SW480 (cell line): Measurements from ENCODE around the gene PDE4D.

Source experiments
- DNase-seq: peaks from one replicate; pipeline ENCODE4 v3.0.0-alpha.2; 2016; ENCODE audit warnings: low spot score

Gene PDE4D

DNA sequence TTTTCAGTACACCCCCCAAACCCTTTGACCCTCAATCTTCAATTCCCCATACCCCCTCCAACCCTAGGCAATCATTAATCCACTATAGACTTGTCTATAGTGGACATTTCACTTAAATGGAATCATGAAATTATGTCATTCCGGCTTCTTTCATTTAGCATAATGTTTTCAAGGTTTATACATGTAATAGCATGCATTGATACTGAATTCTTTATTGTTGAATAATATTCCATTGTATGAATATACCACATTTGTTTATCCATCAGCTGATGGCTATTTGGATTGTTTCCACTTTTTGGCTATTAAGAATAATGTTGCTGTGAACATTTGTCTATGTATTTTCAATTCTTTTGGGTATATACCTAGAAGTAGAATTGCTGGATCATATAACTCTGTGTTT lies 238.8 kb downstream of the PDE4D start:
- DNase-seq = no peak

DNA sequence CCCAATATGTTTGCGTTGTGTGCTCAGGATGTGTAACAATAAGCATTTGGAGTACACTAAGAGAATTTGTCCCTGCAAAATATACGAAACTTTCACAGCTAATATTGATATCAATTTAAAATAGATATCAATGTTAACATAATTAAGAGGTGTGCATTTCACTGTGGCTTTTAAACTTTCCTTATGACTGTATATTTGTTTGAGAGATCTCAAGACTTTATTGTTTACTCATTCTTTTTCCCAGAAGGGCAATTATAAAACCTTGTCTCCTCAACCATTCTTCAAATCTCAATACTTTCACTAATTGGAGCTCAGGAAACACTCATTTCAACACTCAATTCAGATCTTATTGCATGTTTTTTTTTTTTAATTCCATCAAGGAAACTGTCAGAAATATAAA lies 241.1 kb downstream of the PDE4D start:
- DNase-seq = no peak

DNA sequence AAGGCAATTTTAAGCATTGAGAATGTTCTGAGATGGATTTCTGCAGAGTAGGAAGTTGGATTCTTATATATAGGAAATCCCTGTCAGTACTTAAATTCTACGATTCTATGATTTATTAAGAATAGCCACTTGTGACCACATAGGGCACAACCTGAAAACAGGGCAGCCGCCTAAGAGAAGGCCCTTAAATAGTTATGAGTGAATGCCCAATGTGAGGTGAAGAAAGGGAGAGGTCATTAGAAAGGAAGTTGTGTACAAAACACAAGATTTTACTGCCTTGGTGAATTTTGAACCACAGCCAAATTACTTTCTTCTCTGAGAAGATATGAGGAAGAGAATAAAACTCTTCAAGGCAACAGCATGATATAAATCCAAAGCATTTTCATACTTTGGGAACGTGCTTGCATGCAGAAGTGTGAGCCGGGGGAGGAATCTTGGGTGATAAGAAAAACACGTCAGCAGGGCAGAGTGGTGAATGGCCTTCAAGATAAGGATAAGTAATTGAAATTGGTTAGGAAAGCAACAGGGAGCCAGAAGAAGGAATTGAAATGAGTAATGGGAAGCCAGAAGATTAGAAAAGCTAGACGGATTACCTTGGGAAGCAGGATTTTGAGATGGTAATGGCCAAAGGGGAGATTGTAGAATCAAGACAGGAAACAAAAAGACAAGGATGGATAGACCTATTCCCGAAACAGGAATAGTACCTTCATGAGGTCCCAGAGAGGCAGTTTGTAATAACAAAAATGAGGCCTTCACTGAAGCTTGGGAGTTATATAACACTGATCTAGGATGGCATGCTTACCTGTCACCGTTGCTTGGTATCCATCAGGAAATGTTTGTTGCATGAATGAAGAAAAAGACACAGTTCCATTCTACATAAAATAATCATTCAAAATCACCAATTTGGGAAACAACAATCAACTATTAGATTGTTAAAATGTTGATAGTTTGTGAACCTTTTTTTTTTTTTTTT lies 244.3 kb downstream of the PDE4D start:
- no peak for DNase-seq

DNA sequence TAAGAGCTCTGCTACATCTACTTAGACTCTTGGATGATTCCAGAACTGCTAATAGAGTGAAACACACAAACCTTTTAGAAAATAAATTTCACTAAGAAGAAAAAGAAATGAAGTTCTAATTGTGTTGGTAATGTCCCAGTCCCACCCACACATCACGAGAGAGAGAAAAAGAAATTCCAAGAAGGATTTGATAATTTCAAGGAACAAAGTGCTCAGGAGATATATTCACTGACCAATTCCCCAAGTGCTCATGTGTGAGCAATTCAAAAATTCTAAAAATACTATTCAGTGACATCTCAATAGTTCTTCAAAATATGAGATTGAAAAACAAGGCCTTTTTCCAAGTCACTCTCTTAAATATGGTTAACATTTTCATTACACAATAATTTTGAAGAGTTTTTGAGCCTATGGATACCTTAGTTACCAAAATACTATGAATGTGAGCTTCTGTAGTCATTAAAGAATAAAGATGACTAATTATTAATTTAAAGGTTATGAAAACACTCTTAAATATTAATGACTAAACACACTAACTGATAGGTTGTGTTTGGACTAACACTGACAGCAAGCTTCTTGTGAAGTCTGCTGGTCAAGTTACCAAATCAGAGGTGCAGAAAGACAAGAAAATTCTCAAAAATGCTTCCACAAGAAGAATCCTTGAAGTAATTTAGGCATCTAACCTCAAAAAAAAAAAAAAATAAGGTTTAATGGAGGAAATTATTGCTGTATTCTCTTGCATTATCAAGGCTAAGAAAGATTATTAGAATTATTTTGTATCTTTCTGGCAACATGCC lies 245.3 kb downstream of the PDE4D start:
- DNase-seq = no peak

DNA sequence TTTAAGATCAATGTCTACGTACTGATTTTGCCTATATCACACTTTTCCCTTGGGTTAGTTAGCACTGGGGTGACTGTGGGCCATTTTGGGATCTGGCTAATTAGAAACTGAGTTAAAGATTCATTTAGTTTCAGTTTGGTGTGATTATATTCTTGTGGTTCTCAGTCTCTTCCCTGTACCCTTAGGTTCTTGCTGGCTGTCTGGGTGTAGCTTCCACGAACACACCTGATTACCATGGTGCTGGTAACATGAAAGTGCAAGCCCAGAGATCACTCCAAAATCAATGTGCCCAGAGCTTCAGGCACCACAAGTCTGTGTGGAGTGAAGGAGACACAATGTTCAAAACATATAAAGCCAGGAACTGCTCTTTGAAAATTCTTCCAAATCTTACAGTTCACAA lies 248.1 kb downstream of the PDE4D start:
- DNase-seq = no peak

DNA sequence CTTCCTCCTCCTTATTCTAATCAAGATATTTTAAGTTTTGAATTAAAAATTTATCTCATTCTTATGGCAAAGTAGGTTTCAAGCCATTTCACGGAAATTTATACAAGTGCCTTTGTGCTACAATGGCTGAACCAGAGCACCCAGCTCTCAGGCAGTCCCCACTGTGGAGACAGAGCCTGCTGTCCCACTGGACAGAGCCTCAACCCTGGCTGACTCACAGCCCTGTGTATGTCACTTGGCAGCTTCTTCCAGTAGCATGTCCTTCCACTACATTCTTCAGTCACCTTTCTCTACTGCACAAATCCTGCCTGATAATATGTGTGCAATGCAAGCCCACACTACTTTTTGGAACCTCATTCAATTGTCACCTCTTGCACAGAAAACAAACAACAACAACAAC lies 253.1 kb downstream of the PDE4D start:
- DNase-seq = no peak

DNA sequence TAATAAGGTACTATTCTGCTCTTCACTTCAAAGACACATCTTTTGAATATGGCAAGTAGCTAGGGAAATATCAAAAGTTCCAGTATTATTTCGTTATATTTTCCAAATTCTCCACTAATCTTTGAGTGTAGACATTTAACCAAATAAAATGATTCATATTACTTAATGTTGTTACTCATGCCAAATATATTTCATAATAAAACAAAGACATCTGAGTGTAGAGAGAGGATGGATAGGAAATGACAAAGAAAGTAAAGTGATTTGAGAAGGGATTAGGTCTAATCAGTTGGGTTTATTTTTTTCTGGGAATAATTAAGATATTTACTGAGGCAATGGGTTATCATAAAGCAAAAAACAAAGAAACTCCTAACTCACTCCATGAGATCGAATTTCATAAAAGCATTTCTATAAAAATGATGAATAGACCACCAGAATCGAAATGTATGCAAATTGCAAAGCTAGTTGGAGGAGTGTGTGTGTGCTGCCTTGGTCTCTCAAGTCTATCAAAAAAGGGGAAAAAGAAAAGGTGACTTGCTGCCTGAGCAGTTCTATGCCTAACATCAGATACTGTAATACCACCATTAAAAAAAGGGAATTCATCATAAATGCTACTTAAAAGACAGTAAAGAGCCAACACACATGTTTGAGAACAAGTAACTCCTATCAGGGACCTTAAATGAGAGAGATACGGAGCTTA lies 255.5 kb downstream of the PDE4D start:
- no peak for DNase-seq

DNA sequence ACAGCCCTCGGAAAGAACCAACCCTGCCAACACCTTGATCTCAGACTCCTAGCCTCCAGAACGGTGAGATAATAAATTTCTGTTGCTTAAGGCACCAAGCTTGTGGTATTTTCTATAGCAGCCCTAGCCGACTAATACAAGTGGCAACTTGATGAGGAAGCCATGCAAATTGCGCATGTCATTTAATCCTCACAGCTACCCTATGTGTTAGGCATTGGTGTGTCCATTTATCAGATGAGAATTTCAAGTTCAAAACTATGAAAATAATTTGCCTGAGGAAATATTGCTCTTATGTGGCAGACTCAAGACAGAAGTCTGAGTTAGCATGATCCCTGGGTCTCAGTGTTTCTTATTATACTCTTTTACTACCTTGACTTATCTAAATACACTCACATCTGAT lies 264.0 kb downstream of the PDE4D start:
- DNase-seq = no peak

DNA sequence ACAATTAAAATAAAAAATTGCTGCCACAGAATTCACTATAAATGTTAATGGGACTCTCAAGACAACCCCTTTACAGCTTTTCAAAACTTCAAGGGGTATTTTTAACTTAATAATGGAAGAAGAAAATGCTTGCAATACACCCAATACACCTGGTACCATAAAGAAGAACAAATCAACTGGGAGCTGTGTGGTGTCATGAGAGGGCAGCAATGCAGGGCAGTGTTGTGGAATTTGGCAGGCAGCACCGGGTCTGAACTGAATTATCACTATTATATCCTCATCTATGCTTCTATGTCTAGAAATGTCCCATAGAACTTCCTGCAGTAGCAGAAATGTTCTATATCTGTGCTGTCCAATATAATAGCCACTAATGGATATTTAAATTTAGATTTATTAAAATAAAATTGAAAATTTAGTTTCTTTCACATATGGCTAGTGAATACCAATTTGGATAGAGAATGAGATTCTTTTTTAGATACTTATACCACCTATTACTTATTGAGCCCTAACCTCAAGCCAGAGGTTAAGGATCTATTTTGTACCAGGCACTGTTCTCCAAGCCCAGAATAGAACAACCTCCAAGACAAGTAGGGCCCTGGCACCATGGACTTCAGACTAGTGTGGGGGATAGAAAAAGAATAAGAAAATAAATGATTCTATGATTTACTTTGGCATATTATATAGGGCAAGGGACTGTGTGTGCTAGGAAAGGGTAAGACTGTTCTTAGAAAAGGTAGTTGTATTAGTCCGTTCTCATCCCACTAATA lies 265.3 kb downstream of the PDE4D start:
- DNase-seq = no peak

DNA sequence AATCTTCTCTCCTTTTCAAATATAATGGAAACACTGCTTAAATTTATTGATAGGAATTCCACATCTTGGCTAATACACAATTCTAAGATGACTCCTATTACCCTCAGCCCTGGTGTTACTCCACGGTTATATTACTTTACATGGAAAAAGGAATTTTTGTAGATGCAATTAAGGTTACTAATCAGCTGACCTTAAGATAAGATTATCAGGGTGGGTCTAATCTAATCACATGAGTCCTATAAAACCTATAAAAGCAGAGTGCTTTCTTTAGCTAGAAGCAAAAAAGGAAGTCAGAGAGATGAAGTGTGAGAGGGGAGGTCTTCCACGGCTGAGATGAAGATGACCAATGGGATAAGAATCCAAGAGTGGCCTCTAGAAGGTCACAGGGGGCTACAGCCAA lies 268.6 kb downstream of the PDE4D start:
- DNase-seq = no peak

DNA sequence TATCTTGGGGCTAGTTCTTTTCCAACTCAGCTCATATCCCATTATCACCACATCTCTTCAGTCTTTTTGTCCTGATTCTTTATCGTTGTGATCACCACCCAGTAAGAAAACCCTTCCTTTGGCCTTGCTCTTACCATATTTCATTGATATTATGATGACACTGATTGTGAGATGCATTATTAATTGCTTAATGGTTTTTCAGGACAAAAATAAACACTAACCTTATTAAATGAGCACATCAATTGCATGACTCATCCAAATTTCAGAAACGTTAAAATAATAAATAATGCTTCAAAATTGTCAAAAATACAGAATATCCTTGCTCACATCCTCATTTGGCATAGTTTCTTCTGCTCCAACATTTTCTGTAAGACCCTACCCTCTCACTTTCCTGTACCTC lies 270.7 kb downstream of the PDE4D start:
- DNase-seq = no peak

DNA sequence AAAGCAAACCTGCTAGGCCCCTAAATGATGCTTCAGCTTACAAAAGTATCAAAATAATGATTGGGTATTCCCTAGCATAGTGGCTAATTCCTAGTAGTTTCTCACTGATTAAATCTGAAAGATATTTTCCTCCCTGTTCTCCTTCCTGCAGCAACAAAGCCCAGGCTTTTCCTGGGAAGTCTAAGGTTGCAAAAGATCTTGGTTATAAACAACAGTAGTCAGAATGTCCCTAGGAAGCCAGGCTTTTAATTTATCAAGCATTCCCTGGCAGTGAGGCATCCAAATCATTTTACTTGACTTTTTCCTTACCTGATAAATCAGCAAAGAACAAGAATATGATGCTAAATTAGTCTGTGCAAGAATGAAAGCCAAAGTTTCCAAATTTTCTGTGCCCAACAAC lies 272.0 kb downstream of the PDE4D start:
- DNase-seq = no peak

DNA sequence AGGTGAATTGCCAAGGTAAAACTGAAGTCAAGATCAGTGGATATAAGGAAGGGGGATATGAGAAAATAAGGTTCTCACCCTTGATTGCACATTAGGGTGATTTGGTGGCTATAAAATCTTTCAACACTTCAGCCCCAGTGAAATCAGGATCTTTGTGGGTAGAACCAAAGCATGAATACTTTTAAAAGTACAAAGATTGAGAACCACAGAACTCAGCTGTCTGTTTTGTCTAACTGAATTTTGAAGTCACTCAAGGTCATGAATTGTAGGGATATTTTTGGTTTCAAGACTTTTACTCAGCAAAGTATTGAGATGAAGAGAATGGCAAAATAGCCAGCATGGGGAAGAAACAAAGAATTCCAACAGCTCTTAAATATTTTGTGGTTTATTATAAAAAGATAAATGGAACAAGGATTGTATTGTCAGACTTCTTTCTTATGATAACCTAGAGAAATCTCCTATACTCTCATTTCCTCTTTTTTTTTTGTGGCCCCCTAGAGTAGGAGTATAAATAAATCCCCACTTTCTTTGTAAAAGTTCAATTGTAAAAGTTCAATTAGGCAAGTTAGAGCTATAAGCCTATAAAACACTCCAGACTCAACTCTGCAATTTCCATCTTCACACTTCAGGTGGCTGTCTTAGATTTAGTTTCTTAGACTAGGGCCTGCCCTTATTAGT lies 272.9 kb downstream of the PDE4D start:
- DNase-seq = no peak

DNA sequence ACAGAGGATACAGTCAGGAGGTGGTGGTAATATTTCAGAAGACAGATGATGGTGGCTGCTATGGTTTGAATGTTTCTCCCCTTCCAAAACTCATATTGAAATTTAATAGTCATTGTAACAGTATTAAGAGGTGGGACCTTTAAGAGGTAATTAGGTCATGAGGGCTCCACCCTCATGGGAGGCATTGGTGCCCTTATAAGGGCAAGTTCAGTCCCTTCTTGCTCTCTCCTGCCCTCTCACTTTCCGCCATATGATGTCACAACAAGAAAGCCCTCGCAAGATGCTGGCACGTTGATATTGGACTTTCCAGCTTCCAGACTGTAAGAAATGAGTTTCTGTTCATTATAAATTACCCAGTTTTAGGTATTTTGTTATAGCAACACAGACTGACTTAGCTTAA lies 274.9 kb downstream of the PDE4D start:
- no peak for DNase-seq

DNA sequence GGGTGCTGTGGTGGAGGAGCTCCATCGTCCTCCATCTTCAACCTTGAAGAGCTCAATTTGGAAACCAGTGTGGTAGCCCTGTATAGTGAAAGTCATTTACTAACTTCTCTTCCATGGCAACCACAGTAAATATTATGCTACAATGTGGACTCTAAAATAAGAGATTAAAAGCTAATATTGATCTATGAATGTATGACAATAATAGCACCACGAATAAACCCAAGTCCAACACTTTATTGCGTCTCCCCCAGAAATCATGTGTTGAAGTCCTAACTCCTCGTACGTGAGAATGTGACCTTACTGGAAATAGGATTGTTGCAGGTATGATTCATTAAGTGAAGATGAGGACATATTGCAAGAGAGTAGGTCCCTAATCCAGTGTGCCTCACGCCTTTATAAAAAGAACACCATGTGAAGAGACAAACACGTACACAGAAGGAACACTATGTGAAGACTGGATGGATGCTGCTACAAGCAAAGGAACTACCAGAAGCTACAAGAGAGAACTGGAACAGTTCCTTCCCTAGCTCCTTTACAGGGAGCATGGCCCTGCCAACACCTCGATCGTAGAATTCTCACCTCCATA lies 276.2 kb downstream of the PDE4D start:
- no peak for DNase-seq

DNA sequence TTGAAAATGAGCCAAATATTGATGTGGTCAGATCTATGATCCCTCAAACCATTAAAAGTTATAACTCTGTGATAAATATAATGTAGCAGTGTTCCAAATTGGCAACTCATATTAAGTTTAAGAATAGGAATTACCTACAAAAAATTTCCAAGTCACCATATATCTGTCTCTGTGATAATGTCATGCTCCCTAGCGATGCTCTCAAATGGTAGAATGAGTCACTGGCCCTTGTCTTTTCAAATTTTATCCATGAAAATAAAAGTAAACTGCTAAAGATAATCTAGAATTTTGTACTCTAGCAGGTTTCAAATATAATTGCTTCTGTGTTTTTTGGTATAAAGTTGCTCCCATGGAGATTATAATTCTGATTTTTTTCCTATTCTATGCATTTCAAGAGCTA lies 277.1 kb downstream of the PDE4D start:
- DNase-seq = no peak

DNA sequence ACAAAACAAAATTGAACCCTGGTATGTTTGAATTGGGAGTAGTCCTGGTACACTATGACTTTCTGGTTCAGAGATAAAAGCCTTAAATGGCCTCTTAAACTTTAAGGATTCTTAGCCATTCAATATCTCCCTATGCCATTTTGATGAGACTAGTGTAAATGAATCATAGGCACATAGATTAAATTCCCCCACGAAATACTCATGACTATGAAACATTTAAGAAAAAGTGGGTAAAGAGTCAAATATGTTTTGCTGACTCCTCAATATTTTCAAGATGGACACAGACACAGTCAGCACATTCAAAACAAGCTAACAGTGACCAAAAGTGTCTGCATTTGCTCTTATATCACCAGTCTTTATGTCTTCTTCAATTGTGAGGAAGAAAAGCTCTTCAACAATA lies 278.3 kb downstream of the PDE4D start:
- no peak for DNase-seq

DNA sequence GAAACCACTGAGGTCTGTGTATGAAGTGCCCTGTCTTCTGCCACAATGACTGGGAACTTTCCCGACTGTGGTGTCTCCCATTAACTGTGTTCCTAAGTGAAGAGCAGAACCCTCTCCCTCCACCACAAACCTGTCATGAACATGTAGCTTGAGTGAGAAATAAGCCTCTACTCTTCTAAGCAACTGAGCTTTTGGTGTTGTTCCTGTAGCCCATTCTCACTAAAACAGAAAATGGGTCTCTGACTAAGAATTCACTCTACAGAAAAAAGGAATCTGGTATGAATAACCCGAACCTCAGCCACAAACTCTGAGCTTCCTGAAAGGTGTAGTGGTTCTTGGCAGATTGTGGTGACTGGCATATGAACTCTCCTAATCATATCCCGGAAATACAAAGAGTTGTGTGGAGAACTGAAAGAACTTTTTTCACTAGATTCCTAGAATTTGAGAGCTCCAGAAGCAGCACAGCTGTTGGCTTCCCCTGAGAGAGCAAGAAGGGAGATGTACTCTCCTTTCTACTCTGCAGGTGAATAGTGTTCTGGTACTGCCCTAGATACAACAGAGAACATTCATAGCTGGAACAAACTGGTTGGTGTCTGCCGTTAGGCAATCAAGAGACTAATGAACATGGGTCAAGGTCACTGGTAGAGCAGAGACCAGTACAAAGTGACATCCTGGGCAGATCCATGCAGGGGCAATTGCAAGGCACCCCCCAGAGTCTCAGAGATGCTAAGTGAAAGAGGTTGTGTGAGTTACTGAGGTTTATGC lies 283.8 kb downstream of the PDE4D start:
- DNase-seq = no peak

DNA sequence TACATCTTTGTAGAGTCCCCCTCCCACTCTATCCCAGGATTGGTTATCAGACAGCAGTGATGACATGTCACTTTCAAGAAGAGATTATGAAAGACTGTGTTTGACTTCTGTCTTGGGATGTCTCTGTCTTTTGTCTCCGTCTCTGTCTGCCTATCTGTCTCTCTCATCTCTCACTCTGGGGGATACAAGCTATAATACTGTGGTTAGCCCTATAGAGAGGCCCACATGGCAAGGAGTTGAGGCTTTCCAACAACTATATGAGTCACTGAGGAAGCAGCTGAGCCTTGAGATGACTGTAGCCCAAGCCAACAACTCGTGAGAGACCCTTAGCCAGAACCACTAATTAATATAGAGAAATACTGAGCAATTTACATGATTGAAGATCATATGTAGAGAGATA lies 284.8 kb downstream of the PDE4D start:
- no peak for DNase-seq

DNA sequence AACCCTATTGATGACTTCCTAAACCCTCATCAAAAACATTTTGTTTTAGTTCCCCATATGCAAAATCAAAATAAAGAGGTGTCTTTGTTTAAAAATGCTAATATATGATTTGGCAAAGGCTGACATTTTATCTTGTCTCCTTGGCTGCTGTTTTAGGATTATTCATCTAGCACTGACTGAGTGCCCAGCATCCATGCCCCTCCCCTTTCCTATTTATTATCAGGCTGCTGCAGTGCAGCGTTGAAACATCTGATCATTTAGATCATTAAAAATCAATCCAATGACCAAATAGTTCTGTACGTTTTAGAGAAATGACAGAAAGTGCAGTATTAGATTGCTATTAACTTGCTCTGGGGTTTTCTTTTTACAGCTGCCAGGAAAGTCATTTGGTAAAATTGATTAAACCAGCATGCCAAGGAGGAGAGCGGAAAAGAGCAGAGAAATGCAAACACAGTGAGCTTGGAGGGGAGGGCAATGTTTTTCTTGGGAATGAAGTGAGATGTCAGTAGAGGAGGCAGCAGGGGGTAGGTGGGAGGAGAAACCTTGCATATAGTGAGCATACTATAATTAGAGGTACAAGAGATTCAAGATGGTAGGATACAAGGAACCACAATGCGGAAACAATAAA lies 286.3 kb downstream of the PDE4D start:
- no peak for DNase-seq
